ENCODE data around the gene ACP4. TPM values are rescaled to one million over a fixed set of nuclear protein-coding genes. Genes with fewer than 3 reads are reported as not detected.
"Not testable (repeated sequence)": the region's sequence is repeated elsewhere in the genome, so short reads cannot be mapped to it uniquely, and the experiment has no call there.

ACP4 gene, protein sequence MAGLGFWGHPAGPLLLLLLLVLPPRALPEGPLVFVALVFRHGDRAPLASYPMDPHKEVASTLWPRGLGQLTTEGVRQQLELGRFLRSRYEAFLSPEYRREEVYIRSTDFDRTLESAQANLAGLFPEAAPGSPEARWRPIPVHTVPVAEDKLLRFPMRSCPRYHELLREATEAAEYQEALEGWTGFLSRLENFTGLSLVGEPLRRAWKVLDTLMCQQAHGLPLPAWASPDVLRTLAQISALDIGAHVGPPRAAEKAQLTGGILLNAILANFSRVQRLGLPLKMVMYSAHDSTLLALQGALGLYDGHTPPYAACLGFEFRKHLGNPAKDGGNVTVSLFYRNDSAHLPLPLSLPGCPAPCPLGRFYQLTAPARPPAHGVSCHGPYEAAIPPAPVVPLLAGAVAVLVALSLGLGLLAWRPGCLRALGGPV
- 1 to 10 TPM in 1 of 2 donors, under 1 TPM in 1; 0.43 to 1.9 TPM for total RNA-seq
- polyA plus RNA-seq (ENCODE audit: insufficient read depth, low read depth, low replicate concordance): 4.0 TPM
- long read RNA-seq, donor 1: 0 reads
- long read RNA-seq, donor 2: 0 reads

DNA sequence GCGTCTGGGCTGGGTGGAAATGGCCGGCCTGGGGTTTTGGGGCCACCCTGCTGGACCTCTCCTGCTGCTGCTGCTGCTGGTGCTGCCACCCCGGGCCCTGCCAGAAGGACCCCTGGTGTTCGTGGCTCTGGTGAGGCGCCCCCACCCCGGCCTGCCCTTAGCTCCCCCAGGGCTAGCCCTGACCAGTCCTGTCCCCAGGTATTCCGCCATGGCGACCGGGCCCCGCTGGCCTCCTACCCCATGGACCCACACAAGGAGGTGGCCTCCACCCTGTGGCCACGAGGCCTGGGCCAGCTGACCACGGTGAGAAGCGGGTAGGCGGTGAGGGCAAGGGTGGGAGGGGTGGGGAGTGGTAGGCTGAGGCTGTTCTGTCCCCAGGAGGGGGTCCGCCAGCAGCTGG, at the start of gene ACP4:
Gene ACP4, plus strand, starts transcription at position 20 of the 400 bp plus-strand sequence. Its CDS starts 0 bp downstream, at position 20.
- Histone ChIP-seq H3K9me3 (no peaks in the 10 kb centered on the region), H3K4me3 (no peak within 1 kb of the TSS), H3K36me3 (ENCODE audit: low read depth, missing control alignments) (no peaks in the 10 kb centered on the region), H3K4me1 (no peaks in the 10 kb centered on the region), H3K27me3 (no peaks in the 10 kb centered on the region), H3K27ac (no peak within 1 kb of the TSS)
- intact Hi-C loops (cut with DNase I; ENCODE audit: low total_unique reads): loop anchor here (10.0 kb wide), 1 partner anchor 426 kb away; the partner anchor contains the start of gene NAPSA
- 90 to 100% methylated on average over 1 to 9 of the region's 15 CpGs for WGBS, 2 donors
- no peak for DNase-seq
- TF ChIP-seq, protein P1, sequence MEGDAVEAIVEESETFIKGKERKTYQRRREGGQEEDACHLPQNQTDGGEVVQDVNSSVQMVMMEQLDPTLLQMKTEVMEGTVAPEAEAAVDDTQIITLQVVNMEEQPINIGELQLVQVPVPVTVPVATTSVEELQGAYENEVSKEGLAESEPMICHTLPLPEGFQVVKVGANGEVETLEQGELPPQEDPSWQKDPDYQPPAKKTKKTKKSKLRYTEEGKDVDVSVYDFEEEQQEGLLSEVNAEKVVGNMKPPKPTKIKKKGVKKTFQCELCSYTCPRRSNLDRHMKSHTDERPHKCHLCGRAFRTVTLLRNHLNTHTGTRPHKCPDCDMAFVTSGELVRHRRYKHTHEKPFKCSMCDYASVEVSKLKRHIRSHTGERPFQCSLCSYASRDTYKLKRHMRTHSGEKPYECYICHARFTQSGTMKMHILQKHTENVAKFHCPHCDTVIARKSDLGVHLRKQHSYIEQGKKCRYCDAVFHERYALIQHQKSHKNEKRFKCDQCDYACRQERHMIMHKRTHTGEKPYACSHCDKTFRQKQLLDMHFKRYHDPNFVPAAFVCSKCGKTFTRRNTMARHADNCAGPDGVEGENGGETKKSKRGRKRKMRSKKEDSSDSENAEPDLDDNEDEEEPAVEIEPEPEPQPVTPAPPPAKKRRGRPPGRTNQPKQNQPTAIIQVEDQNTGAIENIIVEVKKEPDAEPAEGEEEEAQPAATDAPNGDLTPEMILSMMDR (IDR thresholded peaks at IDR 0.05): no peak
- no peak for TF ChIP-seq POLR2A (IDR thresholded peaks at IDR 0.05)

DNA sequence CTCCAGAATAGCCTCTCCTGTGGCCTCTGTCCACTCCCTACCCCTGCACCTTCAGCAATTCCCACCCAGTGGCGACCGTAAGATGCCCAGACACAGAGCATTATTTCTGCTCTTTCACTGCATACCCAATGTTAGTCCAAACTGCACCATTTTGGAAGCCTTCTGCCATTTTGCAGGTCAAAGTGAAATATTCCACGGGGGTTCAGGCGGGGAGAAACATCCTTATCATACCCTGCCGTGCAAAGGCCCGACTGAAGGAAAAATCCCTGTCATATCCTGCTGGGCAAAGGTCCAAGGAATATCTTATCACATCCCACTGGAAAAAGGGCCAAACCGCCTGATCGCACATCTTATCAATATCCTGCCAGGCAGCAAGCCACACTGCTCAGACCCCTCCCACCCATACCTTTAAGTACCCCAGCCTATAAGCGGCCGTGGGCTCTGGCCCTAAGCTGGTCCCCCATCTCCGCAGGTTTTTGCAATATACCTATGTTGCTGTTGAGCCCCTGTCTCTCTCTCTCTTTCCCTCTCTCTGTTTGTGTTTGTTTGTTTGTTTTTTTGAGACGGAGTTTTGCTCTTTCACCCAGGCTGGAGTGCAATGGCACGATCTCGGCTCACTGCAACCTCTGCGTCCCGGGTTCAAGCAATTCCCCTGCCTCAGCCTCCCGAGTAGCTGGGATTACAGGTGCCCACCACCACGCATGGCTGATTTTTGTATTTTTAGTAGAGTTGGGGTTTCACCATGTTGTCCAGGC, 48.9 kb upstream of the ACP4 start:
- H3K27me3 ChIP-seq: no peaks in the 10 kb centered on the region
- no peaks in the 10 kb centered on the region for H3K9me3 ChIP-seq
- H3K36me3 ChIP-seq (ENCODE audit: low read depth, missing control alignments): no peaks in the 10 kb centered on the region
- intact Hi-C loops (cut with DNase I; ENCODE audit: low total_unique reads): no loop called here
- 64 to 65% methylated on average over 18 of the region's 18 CpGs for WGBS, 2 donors
- no peaks in the 10 kb centered on the region for H3K4me1 ChIP-seq
- H3K27ac ChIP-seq: no peak overlapping the region
- no peak overlapping the region for H3K4me3 ChIP-seq
- no peak for TF ChIP-seq POLR2A (IDR thresholded peaks at IDR 0.05)
- TF ChIP-seq, protein P1 (IDR thresholded peaks at IDR 0.05): no peak
- DNase-seq: no peak

DNA sequence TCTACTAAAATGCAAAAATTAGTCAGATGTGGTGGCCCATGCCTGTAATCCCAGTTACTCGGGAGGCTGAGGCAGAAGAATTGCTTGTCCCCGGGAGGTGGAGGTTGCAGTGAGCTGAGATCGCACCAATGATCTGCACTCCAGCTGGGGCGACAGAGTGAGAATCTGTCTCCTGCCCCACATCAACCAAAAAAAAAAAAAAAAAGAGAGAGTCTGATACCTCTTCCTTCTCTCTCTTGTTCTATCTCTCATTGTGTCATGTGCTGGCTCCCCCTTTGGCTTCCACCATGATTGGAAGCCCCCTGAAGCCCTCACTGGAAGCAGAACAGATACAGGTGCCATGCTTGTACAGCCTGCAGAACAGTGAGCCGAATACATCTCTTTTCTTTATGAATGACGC, 46.7 kb upstream of the ACP4 start:
- Histone ChIP-seq H3K27me3 (no peaks in the 10 kb centered on the region), H3K4me1 (no peaks in the 10 kb centered on the region), H3K27ac (no peak overlapping the region), H3K9me3 (no peaks in the 10 kb centered on the region), H3K4me3 (no peak overlapping the region), H3K36me3 (ENCODE audit: low read depth, missing control alignments) (no peaks in the 10 kb centered on the region)
- intact Hi-C loops (cut with DNase I; ENCODE audit: low total_unique reads): no loop called here
- WGBS, 2 donors: 70 to 77% methylated on average over 5 to 6 of the region's 6 CpGs
- TF ChIP-seq POLR2A (IDR thresholded peaks at IDR 0.05): no peak
- TF ChIP-seq, protein P1 (IDR thresholded peaks at IDR 0.05): no peak
- no peak for DNase-seq

DNA sequence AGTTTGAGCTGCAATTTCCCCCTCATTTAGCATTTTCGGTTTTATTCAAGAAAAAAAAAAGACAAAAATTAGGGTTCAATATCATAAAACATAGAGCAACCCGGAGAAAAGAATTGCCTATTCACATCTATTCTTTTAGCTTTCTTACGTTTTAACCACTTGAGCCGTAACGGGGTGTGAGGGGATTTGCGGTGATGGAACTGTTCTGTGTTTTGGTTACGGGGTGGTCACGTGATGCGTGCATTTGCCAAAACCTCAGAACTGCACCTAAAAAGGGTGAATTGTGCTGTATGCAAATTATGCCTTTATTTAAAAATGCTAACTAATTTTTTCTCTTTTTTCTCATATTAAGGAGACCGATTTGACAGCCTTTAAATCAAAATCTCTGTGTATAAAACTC, 45.0 kb upstream of the ACP4 start:
- Histone ChIP-seq H3K4me1 (no peaks in the 10 kb centered on the region), H3K4me3 (no peak overlapping the region), H3K27me3 (no peaks in the 10 kb centered on the region), H3K27ac (no peak overlapping the region), H3K36me3 (ENCODE audit: low read depth, missing control alignments) (no peaks in the 10 kb centered on the region), H3K9me3 (no peaks in the 10 kb centered on the region)
- TF ChIP-seq, protein P1 (IDR thresholded peaks at IDR 0.05): no peak
- no peak for TF ChIP-seq POLR2A (IDR thresholded peaks at IDR 0.05)
- intact Hi-C loops (cut with DNase I; ENCODE audit: low total_unique reads): loop anchor here (5.0 kb wide), 1 partner anchor 652 kb away; no protein-coding TSS in a partner anchor
- DNase-seq: no peak
- 66 to 72% methylated on average over 10 of the region's 10 CpGs for WGBS, 2 donors

DNA sequence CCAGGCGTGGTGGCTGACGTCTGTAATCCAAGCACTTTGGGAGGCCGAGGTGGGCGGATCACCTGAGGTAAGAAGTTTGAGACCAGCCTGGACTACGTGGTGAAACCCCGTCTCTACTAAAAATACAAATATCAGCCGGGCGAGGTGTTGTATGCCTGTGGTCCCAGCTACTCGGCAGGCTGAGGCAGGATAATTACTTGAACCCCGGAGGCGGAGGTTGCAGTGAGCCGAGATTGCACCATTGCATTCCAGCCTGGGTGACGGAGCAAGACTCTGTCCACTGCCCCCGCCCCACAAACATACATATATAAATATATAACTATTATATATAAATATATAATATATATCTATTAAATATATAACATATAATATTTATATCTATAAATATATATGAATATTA, 43.1 kb upstream of the ACP4 start:
- not testable (repeated sequence) for H3K27ac ChIP-seq; H3K4me3 ChIP-seq; H3K9me3 ChIP-seq; H3K36me3 ChIP-seq (ENCODE audit: low read depth, missing control alignments); DNase-seq; H3K4me1 ChIP-seq; H3K27me3 ChIP-seq
- intact Hi-C loops (cut with DNase I; ENCODE audit: low total_unique reads): loop anchor here (5.0 kb wide), 1 partner anchor 650 kb away; no protein-coding TSS in a partner anchor
- WGBS, 2 donors: 63 to 83% methylated on average over 14 of the region's 14 CpGs

Measured in testis (tissue), 5 donors.